Mesothelial cell of epicardium (in vitro differentiated cells): ENCODE measurements around the gene GRIK5. TPM values are rescaled to one million over a fixed set of nuclear protein-coding genes. Genes with fewer than 3 reads are reported as not detected.

Source experiments
- DNase-seq, 2 experiments: peaks; one replicate each; pipeline ENCODE4 v3.0.0; 2021; ENCODE audit warnings: low spot score in 2 of 2; ENCODE audit not compliant: unreplicated experiment in 2 of 2
- H3K27ac Mint-ChIP-seq: 2 replicates; pipeline ENCODE4 v1.8.0; 2021; ENCODE audit warnings: mixed read lengths
- H3K27me3 Mint-ChIP-seq: 2 replicates; pipeline ENCODE4 v1.8.0; 2021; ENCODE audit warnings: low read depth, mixed read lengths
- H3K36me3 Mint-ChIP-seq: 2 replicates; pipeline ENCODE4 v1.8.0; 2021; ENCODE audit warnings: mixed read lengths
- H3K4me1 Mint-ChIP-seq: 2 replicates; pipeline ENCODE4 v1.8.0; 2021; ENCODE audit warnings: mixed read lengths
- H3K4me3 Mint-ChIP-seq: 2 replicates; pipeline ENCODE4 v1.8.0; 2021; ENCODE audit warnings: mild to moderate bottlenecking, moderate library complexity, mixed read lengths
- H3K9me3 Mint-ChIP-seq: 2 replicates; pipeline ENCODE4 v1.8.0; 2021; ENCODE audit warnings: mixed read lengths
- total RNA-seq: library from RNA; stranded (reverse); gene quantifications from 3 replicates; pipeline ENCODE4 v1.2.1, GENCODE V29; 2021
- TF ChIP-seq, protein P1 (sequence below): fragments of 200-600 bp; sonication (generic); IDR thresholded peaks from one replicate; pipeline ENCODE4 v1.5.0; 2021; ENCODE audit warnings: antibody characterized with exemption; ENCODE audit not compliant: unreplicated experiment

GRIK5 gene, protein sequence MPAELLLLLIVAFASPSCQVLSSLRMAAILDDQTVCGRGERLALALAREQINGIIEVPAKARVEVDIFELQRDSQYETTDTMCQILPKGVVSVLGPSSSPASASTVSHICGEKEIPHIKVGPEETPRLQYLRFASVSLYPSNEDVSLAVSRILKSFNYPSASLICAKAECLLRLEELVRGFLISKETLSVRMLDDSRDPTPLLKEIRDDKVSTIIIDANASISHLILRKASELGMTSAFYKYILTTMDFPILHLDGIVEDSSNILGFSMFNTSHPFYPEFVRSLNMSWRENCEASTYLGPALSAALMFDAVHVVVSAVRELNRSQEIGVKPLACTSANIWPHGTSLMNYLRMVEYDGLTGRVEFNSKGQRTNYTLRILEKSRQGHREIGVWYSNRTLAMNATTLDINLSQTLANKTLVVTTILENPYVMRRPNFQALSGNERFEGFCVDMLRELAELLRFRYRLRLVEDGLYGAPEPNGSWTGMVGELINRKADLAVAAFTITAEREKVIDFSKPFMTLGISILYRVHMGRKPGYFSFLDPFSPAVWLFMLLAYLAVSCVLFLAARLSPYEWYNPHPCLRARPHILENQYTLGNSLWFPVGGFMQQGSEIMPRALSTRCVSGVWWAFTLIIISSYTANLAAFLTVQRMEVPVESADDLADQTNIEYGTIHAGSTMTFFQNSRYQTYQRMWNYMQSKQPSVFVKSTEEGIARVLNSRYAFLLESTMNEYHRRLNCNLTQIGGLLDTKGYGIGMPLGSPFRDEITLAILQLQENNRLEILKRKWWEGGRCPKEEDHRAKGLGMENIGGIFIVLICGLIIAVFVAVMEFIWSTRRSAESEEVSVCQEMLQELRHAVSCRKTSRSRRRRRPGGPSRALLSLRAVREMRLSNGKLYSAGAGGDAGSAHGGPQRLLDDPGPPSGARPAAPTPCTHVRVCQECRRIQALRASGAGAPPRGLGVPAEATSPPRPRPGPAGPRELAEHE
- 38.3 to 39.9 TPM (median 39.2 TPM) in 3 replicates for total RNA-seq

DNA sequence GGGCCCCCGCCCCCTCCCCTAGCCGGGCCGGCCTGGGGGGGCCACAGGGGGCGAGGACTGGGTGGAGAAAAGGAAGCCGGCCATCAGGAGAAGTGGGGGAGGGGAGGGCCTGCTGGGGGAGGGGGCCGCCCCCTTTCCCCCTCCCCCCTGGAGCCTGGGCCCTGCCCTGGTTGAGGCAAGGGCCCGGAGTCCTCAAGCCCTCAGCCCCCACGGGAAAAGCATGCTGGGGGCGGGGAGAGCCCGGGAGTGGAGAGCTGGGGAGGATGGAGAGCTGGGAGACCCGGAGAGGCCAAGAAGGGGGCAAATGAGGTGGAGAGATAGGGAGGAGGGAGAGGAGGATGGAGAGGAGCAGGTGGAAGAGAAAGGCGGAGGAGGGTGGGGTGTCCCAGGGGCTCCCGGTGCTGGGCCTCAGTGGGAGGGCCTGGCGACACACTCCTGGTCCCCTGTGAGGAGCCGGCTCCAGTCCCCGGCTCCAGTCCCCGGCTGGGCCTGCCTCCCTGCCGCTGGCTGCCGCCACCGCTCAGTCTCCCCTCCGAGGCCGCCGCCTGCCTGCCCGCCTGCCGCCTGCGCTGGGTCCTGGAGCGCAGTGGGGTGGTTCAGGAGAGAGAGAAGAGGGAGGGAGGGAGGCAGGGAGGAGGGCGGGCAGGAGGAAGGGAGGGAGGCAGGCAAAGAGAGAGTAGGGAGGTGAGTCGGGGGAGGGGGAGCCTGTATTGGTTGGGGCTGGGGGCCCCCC is at the start of gene GRIK5:
TSS of gene GRIK5 (minus strand) at position 588 of the 733 bp plus-strand sequence. CDS start 4,436 bp downstream, outside the sequence.
- H3K9me3 Mint-ChIP-seq = no peaks in the 10 kb centered on the region
- H3K27ac Mint-ChIP-seq = peak within 1 kb of the TSS; percentile 39
- H3K4me3 Mint-ChIP-seq = peak within 1 kb of the TSS; percentile 65
- H3K36me3 Mint-ChIP-seq = no peaks in the 10 kb centered on the region
- H3K27me3 Mint-ChIP-seq = peaks cover 12% of the 10 kb centered on the region
- TF ChIP-seq, protein P1, sequence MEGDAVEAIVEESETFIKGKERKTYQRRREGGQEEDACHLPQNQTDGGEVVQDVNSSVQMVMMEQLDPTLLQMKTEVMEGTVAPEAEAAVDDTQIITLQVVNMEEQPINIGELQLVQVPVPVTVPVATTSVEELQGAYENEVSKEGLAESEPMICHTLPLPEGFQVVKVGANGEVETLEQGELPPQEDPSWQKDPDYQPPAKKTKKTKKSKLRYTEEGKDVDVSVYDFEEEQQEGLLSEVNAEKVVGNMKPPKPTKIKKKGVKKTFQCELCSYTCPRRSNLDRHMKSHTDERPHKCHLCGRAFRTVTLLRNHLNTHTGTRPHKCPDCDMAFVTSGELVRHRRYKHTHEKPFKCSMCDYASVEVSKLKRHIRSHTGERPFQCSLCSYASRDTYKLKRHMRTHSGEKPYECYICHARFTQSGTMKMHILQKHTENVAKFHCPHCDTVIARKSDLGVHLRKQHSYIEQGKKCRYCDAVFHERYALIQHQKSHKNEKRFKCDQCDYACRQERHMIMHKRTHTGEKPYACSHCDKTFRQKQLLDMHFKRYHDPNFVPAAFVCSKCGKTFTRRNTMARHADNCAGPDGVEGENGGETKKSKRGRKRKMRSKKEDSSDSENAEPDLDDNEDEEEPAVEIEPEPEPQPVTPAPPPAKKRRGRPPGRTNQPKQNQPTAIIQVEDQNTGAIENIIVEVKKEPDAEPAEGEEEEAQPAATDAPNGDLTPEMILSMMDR = no peak
- DNase-seq = peak in 1 of 2 experiments; percentile 61
- peaks cover 7% of the 10 kb centered on the region for H3K4me1 Mint-ChIP-seq

DNA sequence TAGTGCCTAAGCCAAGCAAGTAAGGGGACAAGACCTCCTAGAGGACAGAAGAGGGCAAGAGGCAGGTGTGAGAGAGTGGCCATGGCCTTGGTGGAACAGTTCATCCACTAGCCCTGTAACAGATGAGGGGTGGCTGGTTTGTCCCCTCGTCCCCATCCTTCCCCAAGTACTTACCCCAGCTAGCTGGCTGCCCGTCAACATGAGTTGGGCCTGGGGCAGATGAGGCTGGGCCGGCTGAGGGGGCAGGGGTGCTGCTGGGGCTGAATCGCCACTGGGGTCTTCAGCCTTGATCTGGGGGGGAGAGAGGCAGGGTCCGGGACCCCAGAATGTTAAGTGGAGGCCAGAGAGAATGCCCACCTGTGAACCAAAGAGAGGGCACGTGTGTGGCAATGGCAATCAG is 47.1 kb upstream of the GRIK5 start:
- no peaks in the 10 kb centered on the region for H3K36me3 Mint-ChIP-seq
- H3K9me3 Mint-ChIP-seq = no peaks in the 10 kb centered on the region
- DNase-seq = no peak
- peaks cover 8% of the 10 kb centered on the region for H3K27me3 Mint-ChIP-seq
- no peak overlapping the region for H3K4me3 Mint-ChIP-seq
- H3K4me1 Mint-ChIP-seq = peaks cover 5% of the 10 kb centered on the region
- TF ChIP-seq, protein P1 = no peak
- H3K27ac Mint-ChIP-seq = no peak overlapping the region

DNA sequence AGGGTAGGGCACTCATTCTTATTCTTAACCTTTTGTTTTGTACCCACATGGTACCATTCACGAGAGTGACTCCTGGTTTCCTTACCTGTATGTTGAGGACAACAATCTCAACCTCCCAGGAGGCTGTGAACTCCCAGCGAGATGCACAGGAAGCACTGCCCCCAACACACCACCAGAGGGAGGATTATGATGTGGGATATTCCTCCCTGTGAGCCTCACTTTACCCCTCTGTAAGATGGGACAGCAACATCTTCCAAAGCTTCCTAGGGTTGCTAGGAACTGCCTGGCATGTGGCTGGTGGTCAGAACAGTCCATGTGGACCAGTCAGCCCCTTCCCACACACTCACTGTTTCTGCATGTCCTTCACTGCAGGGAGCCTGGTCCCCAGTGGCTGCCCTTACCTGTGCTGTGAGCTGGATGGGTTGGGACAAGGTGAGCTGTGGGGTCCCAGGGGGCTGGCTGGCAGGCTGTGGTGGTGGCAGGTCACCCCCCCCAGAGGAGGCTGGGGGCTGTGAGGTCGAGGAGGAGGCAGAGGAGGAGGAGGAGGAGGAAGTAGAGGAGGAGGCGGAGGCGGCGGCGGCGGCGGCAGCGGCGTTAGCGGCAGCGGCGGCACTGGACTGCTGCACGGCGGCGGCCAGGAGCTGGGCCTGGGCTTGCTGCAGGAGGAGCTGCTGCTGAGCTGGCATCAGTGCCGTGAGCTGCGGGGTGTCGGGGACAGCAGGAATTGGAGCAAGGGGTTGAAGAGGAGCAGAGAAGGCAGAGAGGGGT is 46.5 kb upstream of the GRIK5 start:
- peaks cover 5% of the 10 kb centered on the region for H3K4me1 Mint-ChIP-seq
- peaks cover 8% of the 10 kb centered on the region for H3K27me3 Mint-ChIP-seq
- H3K27ac Mint-ChIP-seq = no peak overlapping the region
- TF ChIP-seq, protein P1 = peak; percentile 20
- H3K36me3 Mint-ChIP-seq = no peaks in the 10 kb centered on the region
- no peak overlapping the region for H3K4me3 Mint-ChIP-seq
- no peaks in the 10 kb centered on the region for H3K9me3 Mint-ChIP-seq
- DNase-seq = no peak

DNA sequence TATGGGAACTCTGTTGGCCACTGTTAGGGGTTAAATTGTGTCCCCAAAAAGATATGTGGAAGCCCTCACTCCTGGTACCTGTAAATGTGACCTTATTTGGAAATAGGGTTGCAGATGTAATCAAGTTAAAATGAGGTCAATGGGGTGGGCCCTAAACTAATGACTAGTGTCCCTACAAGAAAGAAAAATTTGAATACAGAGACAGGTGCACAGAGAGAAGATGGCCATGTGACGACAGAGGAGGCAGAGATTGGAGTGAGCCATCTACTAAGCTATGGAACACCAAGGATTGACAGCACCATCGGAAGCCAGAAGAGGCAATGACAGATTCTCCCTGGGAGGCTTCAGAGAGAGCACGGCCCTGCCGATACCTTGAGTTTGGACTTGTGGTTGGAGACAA is 45.7 kb upstream of the GRIK5 start:
- Mint-ChIP-seq H3K9me3 (no peaks in the 10 kb centered on the region), H3K27ac (no peak overlapping the region), H3K4me3 (no peak overlapping the region), H3K36me3 (no peaks in the 10 kb centered on the region), H3K4me1 (peaks cover 5% of the 10 kb centered on the region), H3K27me3 (peaks cover 8% of the 10 kb centered on the region)
- DNase-seq = no peak
- TF ChIP-seq, protein P1 = no peak
